HCT116 (cell line): ENCODE measurements around the gene METTL13.

Experiments used
- CBX3 ChIP-seq: IDR thresholded peaks from 2 replicates; pipeline ENCODE4 v1.6.1; 2012; ENCODE audit warnings: low read depth
- CTCF ChIP-seq, 3 experiments: fragments of 200-600 bp in 1 of 3; sonication (generic) in 1 of 3; IDR thresholded peaks in 2 of 3; conservative IDR thresholded peaks in 1 of 3; 2 replicates each; pipeline ENCODE4 v1.5.1; 2012 to 2017; ENCODE audit warnings: low read depth in 2 of 3, low read length in 2 of 3, antibody characterized with exemption in 1 of 3, borderline replicate concordance in 1 of 3, control low read depth in 1 of 3, mild to moderate bottlenecking in 1 of 3, mixed read lengths in 1 of 3, mixed run types in 1 of 3, moderate library complexity in 1 of 3; ENCODE audit not compliant: insufficient read depth in 1 of 3
- ELF1 ChIP-seq: IDR thresholded peaks from 2 replicates; pipeline ENCODE4 v1.6.1; 2012; ENCODE audit warnings: low read depth, borderline replicate concordance
- EZH2 ChIP-seq: fragments of 200-600 bp; sonication (generic); IDR thresholded peaks from 2 replicates; pipeline ENCODE4 v1.6.1; 2017; ENCODE audit warnings: antibody characterized with exemption, mixed run types
- EZH2phosphoT487 ChIP-seq: fragments of 200-600 bp; IDR thresholded peaks from 2 replicates; pipeline ENCODE4 v1.6.1; 2018; ENCODE audit warnings: antibody characterized with exemption, borderline replicate concordance
- MAX ChIP-seq: IDR thresholded peaks from 2 replicates; pipeline ENCODE4 v1.6.1; 2012
- POLR2A ChIP-seq: IDR thresholded peaks from 2 replicates; pipeline ENCODE4 v1.7.0; 2011; ENCODE audit warnings: borderline replicate concordance; ENCODE audit not compliant: insufficient read depth, insufficient read length; ENCODE audit errors: extremely low read depth
- POLR2AphosphoS5 ChIP-seq: IDR thresholded peaks from 2 replicates; pipeline ENCODE4 v1.6.1; 2011; ENCODE audit warnings: mild to moderate bottlenecking, low read depth, low read length, moderate library complexity
- RAD21 ChIP-seq: IDR thresholded peaks from 2 replicates; pipeline ENCODE4 v1.6.1; 2012; ENCODE audit warnings: low read depth, mild to moderate bottlenecking
- REST ChIP-seq: IDR thresholded peaks from 2 replicates; pipeline ENCODE4 v1.6.1; 2012; ENCODE audit warnings: low read depth
- SIN3A ChIP-seq: IDR thresholded peaks from 2 replicates; pipeline ENCODE4 v1.6.1; 2012; ENCODE audit warnings: low read depth
- SP1 ChIP-seq: IDR thresholded peaks from 2 replicates; pipeline ENCODE4 v1.6.1; 2012; ENCODE audit warnings: low read depth
- ZBTB33 ChIP-seq: IDR thresholded peaks from 2 replicates; pipeline ENCODE4 v1.6.1; 2011; ENCODE audit warnings: mild to moderate bottlenecking, low read length, moderate library complexity; ENCODE audit not compliant: insufficient replicate concordance; ENCODE audit errors: extremely low read depth
- ZFX ChIP-seq: fragments of 450-650 bp; IDR thresholded peaks from 2 replicates; pipeline ENCODE4 v1.6.1; 2017

- no peak for TF ChIP-seq CTCF (IDR thresholded peaks at IDR 0.05 in 2 of 3, conservative IDR thresholded peaks at IDR 0.05 in 1 of 3; ENCODE audit: borderline replicate concordance in 1 of 3, insufficient read depth in 1 of 3, low read depth in 2 of 3, low read length in 2 of 3)
- TF ChIP-seq ZBTB33 = no peak
- no peak for TF ChIP-seq REST
- no peak for TF ChIP-seq ZFX
- TF ChIP-seq SP1 = no peak
- TF ChIP-seq EZH2 = no peak
- no peak for TF ChIP-seq ELF1
- TF ChIP-seq POLR2AphosphoS5 = no peak
- TF ChIP-seq SIN3A = no peak
- TF ChIP-seq RAD21 = no peak
- TF ChIP-seq POLR2A = no peak
- no peak for TF ChIP-seq MAX
- no peak for TF ChIP-seq EZH2phosphoT487
- no peak for TF ChIP-seq CBX3
These were observed 17.7 kb downstream of the METTL13 start for GRCh38 chr1:171799166-171799565.
